GM15510 (cell line): ENCODE results near the gene PTPRB.

Experiments used
- POLR2A ChIP-seq: IDR thresholded peaks from 3 replicates; pipeline ENCODE4 v1.6.1; 2011; ENCODE audit warnings: borderline replicate concordance; ENCODE audit not compliant: insufficient read length; ENCODE audit errors: extremely low read depth

PTPRB gene

DNA sequence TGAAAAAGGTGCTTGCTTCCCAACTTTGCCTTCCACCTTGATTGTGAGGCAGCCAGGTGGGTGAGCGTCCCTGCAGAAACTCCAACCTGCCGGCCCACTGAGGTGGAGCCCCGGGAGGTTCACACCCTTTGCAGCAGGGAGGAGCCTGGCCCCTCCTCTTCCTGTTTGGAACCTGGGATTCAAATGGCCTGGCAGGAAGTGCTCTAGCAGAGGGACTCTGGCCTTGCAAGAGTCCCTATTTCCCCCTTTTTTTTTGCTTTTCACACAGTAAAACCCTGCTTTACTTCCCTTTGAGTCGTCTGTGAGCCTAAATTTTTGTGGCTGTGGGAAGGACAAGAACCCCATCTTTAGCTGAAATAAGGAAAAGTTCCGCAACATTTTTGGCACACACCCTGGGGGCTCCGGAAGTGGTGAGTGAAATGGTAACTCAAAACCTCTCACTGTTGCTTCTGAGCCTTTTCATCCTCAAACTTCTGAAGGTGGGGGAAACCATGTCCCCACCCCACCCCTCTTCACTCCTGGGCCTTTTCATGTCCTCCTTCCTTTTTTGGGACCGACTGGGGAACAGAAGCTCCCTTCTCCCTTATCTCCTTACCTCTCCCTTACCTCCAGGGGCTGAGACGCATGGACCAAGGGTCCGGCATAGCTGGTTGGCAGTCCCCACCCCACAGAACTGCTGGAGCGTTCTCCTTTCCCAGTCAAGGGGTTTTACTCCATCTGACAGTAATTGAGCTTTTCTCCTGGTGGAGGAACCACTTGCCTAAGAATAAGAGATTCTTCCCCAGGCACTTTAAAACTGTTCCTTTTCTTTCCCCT is 169.1 kb downstream of the PTPRB start:
- TF ChIP-seq POLR2A: no peak

DNA sequence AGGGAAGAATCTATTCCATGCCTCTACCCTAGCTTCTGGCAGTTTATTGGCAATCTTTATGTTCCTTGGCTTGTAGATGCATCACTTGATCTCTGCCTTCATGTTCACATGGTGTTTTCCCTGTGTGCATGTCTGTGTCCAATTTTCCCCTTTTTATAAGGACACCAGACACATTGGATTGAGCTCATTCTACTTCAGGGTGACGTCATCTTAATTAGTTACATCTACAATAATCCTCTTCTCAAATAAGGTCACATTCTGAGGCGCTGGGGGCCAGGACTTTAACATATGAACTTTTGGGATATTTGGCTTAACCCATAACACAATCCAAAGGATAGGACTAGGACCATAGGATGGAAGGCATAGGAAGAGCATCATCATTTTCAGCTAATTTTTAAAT is 169.8 kb downstream of the PTPRB start:
- TF ChIP-seq POLR2A: no peak

GRCh38 chr12:70466753-70467152 is 170.5 kb downstream of the PTPRB start:
- no peak for TF ChIP-seq POLR2A
